NCI-H2227 (cell line): ENCODE data around the gene RHBDL3.
A peak's percentile ranks its signal among the peaks of the same experiment; 100 is the strongest.
"Not testable (repeated sequence)": the region's sequence is repeated elsewhere in the genome, so short reads cannot be mapped to it uniquely, and the experiment has no call there.

Source experiments
- DNase-seq: peaks from one replicate; lab custom pipeline; 2025; ENCODE audit not compliant: unreplicated experiment; lab: John Stamatoyannopoulos, UW

RHBDL3 gene, protein sequence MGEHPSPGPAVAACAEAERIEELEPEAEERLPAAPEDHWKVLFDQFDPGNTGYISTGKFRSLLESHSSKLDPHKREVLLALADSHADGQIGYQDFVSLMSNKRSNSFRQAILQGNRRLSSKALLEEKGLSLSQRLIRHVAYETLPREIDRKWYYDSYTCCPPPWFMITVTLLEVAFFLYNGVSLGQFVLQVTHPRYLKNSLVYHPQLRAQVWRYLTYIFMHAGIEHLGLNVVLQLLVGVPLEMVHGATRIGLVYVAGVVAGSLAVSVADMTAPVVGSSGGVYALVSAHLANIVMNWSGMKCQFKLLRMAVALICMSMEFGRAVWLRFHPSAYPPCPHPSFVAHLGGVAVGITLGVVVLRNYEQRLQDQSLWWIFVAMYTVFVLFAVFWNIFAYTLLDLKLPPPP

DNA sequence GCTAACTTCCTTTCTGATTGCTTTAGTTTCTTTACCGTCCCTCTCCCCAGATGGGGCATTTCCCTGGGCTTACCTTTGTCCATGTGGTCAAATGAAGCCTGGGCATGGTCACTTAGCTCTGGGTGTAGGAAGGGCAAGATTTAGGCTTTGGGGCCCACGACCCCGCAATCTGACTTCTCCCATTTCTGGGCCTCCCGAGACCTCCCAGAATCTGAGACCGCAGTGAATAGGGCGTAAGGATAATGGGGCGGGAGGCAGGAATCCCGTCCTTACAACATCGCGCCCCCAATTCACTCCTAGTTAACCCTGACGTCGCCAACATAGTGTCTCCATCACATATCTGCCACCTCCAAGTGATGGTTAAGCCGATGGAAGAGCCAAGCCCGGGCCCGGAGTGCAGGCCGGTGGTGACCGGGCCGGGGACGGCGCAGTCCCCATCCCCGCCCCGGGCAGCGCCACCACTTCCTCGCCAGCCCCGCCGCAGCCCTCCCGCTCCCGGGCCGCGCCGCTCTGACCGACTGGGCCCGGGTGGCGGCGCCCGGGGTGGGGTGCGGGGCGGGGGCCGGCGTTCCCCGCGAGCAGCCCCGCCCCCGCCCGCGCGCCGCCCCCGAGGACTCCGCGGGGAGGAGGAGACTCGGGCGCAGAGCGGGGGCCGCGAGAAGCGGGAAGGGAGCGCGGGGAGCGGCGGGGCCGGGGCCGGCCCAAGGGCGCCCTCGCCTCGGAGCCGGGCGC, at the start of gene RHBDL3:
TSS of gene RHBDL3 (plus strand) at position 641 of the 732 bp plus-strand sequence. CDS start 358 bp downstream, outside the sequence.
- peak; percentile 25 for DNase-seq

DNA sequence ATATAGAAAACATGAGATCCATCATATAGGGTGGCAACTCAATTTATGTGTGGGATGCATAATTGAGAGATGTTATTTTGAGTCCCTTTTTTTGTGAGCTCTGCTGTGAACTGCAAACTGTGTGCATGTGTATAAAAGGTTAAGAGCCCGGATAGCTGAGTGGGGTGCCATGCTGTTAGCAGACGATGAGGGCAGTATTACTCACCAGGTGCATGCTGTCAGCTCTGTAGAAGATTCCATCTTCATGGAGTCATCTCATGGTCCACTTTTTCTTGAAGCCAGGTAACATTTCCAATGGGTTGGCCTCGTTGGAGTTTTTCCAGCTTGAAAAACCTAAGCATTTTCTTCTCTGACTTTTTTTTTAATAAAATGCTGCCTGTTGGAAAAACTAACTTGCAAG, 43.0 kb upstream of the RHBDL3 start:
- no peak for DNase-seq

DNA sequence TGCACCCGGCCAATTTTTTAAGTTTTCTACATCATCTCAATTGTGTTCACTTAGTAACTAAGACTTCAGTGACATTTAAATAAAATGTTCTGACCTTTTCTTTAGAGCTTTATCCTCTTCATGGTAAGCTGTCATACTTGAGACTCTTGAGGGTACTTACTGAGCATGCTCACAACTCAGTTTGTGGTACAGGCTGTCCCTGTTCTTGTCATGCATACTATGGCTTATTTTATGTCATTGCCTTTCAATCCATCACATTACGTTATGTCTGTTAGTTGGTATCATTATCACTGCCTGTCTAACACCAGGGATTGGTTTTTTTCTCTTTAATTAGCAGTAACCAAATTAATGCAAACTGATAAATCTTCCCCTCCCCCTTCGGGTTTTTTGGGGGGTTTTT, 41.9 kb upstream of the RHBDL3 start:
- no peak for DNase-seq

DNA sequence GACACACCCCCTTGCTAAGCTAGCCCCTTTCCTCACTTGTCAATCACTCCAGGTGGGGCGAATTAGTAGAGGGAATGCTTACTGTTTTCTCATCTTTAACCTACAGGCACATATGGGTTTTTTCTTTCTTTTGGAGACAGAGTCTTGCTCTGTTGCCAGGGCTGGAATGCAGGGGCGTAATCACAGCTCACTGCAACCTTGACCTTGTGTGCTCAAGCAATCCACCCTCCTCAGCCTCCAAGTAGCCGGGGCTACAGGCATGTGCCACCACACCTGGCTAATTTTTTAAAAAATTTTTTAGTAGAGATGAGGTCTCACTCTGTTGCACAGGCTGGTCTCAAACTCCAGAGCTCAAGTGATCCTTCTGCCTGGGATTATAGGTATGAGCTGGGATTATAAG, 38.7 kb upstream of the RHBDL3 start:
- DNase-seq: no peak

DNA sequence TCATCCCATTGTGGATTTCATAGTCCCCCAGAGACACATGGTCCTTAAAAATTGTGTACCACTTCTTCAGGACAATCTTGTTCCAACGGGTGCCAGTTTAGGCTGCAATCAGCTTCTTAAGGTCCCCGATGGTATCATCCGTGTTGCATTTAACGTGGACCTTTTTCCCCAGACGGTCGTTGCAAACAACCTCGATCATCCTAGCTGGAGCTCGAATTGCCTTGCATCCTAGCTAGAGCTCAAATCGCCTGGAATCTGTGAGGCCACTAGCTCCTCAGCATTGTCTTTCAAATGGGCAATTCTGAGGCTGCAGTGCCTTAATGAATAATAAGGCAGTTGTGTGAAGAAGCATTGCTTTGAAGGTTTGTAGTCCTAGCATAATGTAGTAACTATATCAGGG, 37.7 kb upstream of the RHBDL3 start:
- DNase-seq: no peak

DNA sequence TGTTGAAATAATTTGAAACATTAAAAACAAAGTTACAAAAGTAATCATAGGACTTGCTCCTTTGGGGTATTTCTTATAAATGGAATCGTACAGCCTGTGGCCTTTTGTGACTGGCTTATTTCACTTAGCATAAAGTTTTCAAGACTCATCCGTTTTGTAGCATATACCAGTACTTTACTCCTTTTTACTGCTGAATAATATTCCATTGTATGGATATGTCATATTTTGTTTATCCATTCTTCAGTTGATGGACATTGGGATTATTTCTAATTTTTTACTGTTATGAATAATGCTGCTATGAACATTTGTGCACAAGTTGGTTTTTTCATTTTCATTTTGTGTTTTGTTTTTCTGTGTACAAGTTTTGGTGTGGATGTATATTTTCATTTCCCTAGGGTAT, 30.0 kb upstream of the RHBDL3 start:
- no peak for DNase-seq

DNA sequence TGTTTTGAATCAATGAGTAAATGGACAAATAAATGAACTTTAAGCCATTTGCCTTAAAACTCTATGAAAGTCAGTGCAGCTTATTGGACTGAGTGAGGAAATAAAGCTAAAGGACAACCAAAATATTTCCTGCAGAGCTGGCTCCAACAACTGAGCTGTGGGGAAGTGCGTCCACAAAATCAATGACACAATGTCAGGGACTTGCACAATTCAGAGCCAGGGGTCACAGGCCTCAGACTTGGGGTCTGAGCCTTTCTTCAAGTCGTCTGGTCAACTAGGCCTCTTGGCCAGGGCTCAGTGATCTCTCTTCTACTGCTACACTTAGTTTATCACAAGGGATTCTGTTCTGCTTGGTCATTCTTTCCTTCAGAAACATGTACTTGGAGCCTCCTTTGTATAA, 26.2 kb upstream of the RHBDL3 start:
- no peak for DNase-seq

DNA sequence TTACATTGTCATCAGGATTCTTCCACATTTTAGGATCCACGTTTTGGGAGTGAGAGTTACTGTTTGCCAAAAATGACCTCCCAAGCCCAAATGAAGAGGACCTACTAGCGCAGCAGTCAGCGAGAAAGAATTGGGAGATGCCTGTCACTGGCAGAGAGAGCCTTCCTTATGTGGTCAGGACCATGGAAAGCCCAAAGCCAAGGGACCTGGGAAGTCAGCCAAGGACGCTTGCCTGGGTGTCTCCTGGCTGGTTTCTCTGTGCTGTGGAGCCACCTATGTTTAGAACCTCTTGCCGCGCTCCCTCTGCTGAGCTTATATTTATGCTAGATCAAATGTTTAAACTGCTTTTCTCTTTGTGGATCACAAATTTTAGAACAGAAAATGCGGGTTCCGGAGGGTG, 24.9 kb upstream of the RHBDL3 start:
- DNase-seq: no peak

DNA sequence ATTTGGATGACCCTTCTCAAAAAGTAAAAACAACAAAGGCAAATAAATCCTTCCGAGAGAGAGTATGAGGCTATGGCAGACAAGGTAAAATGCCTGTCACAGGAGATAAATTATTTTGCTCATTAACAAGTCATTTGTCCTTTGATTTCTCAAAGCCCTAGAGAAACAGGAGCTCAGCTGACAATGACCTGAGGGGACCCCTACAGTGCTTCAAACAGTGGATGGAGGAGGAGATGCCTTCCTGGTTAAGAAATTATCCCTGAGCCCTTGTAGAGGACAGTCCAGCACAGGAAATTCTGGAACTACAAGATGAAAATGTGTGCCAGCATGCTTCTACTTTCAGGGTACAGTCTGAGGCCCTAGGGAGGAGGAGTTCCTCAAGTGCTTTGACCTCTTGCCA, 24.0 kb upstream of the RHBDL3 start:
- DNase-seq: no peak

DNA sequence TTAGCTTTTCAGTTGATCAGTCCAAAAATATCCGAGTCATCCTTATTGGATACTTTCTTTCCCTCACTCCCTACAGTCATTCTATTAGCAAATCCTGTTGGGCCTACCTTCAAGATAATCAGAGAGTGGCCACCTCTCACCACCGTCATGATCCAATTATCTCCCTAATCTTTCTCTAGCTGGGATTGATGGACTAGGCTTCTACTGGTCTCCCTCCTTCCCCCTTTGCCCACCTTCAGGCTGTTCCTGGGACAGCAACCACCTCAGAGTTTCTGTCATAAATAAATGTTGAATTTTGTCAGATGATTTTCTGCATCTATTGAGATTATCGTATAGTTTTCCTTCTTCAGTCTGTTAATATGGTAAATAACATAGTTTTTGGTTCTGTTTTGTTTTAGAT, 16.2 kb upstream of the RHBDL3 start:
- DNase-seq: no peak

DNA sequence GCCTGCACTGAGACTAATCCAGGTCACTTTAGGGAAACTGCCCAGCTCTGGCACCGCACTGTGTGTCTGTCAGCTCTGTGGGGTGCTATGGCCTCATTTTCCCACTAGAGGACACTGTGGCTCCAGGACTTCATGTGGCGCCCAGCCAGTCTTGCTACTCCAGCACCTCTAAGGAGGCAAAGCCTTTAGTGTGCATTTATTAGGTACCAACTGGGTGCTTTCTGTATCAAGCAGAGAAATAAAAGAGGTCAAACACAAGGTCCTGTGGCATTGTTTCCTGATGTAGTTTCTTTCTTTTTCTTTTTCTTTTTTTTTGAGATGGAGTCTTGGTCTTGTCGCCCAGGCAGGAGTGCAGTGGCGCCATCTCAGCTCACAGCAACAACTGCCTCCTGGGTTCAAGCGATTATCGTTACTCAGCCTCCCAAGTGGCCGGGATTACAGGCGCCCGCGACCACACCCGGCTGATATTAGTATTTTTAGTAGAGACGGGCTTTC, 12.5 kb upstream of the RHBDL3 start:
- peak; percentile 78 for DNase-seq

DNA sequence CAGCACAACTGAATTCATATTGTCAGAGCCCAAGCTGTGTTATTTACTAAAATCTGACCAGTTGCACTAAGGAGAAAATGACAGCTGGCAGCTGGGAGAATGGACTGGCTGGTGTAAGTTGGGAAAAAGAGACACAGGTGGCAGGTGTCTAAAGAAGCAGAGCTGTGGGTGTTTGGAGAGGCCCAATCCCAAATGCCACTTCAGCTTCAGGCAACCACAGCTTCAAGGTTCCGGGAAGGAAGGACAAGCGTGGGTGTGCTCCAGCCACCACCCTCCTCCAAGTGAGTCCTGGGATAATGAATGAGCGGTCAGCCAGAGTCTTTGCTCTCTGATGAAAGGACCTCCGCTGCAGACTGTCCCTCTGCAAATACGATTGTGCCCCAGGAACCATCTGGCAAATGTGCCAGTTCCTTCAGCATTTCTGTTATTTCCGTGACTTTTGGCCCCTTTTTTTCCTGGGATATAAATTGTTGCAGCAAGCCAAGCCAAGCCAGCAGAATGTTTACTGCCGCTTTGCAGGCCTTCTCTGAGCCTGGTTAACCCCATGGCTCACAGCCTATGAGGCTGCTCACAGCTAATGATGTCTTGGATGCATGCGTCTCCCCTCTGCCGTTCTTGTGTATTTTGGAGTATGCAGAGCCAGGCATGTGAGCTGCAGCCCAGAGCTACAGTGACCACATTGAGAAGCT, 9.5 kb upstream of the RHBDL3 start:
- DNase-seq: no peak

DNA sequence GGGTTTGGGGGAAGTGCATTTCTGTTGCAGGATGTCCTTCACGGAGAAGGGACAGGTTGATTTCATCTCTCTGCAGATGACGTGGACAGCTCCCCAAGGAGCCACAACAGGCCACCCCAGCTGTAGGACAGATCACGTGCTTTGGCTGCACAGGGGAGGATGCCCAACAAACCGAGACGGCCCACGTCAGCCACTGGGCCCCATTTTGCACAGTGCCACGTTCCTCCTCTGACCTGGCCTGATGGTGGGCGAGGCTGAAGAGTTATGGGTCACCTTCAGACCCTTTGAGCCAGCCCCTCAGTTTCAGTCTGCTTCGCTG, 9.0 kb upstream of the RHBDL3 start:
- no peak for DNase-seq

DNA sequence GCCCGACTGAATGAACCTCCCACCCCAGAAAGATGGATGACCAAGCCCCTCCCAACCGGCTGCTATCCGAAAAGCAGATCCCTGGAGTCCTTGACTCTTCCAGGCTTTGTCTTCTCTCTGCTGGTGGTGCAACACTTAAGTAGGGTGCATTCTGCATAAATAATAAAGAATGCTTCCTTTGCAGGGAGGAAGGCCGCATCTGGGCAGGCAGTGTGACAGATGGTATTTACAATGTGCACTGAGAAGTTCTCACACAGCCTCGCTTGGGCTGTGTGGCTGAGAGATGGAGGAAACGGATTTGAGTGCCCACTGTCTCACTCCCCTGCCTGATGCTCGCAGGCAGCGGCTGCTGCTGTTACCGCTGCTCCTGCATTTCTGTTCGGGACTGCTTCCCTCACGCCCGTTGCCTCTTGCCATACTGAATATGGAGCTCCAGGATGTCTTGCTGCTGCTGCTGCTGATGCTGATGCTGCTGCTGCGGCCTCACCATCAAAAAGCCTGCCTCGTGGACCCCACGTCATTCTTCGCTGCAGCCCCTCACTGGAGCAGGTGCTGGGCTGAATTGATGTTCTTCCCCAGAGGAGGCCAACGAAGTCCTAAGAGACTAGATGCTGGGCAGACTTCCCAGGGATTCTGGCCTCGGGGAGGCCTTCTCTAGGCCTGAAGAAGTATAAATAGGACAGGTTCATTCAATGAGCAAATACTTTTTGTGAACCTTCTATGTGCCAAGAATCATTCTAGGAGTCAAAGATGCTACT, 7.1 kb upstream of the RHBDL3 start:
- DNase-seq: peak; percentile 51

DNA sequence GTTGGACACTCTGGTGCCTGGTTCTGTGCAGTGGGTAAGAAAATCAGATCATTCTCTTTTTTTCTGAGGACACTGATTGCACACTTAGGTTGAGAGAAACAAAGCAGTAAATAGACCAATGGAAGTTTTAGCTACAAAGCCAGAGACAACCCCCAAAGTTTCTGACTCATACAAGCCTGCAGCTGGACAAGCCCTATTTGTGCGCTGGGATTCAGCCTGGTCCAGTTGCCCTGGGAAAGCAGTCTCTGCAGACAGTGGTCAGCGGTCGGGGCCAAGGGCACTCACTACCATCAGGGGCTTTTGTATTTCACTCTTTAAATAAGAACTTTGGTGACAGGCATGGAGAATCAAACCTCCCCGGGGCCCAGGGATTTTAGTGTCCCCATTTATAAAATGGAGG, 6.0 kb upstream of the RHBDL3 start:
- DNase-seq: no peak

DNA sequence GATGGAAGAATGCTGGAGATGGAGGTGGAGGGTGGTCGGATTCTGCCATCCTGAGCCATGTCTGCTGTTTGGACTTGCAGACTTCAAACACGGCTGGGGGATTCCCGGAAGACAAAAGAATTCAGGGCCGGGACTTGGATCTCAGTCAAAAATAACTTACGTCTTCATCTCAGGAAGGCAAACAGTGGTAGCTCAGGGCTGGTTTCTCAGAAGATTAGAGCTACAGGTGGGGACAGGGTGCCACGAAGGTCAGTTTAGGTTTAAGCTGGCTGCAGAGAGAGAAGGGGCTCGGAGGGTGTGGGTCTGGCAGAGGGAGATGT, 4.3 kb upstream of the RHBDL3 start:
- DNase-seq: no peak

DNA sequence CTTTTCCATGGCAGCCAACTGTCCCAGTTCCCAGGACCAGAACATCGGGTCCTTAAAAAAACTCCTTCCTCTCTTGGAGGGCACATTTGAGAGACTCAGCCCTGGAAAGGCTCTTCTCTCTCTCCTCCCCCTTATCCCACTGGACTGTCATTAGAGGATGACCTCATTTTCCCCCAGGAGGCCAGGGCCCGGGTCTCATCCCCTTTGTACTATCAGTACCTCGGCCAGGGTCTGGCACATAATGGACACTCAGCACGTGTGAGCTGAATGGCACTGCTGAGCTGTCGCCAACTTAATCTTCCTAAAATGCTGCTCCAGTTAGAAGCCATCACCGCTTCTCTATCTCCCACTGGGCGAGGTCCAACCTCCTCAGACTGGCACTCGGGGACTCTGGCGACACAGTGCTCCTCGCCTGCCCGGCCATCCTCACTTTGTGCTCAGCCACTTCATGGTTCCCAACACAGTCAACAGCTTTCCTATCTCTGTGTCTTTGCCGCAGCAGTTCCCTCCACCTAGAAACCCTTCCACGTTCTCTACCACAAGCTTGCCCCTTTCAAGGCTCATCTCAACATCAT, 3.6 kb upstream of the RHBDL3 start:
- no peak for DNase-seq

DNA sequence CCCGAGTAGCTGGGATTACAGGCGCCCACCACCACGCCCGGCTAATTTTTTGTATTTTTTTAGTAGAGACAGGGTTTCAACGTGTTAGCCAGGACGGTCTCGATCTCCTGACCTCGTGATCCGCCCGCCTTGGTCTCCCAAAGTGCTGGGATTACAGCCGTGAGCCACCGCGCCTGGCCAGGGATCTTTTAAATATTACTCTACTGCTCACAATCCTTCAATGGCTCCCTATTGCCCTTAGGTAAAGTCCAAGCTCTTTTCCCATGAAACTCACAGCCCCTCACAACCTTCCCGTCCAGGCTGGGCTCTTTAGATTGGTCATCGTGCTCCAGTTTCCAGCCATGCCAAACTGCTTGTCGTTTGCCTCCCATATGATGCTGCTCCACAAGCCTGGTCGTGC, 2.1 kb upstream of the RHBDL3 start:
- DNase-seq: not testable (repeated sequence)

DNA sequence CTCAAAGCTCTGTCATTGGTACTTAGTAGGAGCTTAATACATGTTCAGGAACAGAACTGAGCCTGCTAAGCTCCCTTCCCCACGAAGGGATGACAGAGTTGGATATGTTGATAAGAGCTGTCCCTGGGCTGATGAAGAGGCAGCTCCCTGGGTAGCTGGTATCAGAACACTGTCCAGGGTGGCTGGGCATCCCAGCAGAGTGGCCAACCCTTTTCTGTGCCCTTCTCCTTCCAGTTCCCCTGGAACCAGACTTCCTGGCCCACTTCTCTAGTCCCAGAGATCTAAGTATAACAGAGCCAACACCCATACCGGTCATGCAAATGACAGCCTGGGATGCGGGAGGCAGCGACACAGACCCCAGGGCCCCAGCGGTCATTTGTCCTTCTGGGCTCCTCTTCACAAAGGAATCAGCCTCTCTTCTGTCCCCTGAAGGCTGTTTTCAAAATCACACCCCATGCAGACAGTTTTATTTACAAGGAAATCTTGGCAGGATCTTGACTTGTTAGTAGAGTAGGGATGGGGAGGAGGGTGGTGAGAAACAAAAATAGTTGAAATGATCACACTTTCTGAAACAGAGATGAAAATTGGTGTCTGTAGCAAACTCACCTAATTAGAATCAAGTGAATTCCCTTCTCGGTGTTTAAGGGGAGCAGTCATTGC, 1.4 kb upstream of the RHBDL3 start:
- no peak for DNase-seq

DNA sequence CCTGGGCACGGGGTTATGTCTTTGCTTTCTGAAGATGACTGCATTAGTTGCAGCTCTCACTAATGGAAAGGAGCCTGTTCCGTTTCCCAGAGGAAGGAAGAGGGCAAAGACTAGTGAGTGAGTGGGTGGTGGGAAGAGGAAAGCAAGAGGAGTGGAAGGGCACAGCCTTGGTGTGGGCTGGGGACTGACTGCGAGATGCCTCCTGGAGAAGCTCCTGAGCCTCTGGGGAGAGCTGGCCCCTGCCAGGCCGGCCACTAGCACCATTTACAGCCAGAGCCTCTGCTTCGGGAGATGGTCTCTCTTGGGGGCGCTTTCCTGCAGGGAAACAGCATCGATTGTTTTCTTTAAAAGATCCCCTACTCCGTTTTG, 825 bp upstream of the RHBDL3 start:
- no peak for DNase-seq

DNA sequence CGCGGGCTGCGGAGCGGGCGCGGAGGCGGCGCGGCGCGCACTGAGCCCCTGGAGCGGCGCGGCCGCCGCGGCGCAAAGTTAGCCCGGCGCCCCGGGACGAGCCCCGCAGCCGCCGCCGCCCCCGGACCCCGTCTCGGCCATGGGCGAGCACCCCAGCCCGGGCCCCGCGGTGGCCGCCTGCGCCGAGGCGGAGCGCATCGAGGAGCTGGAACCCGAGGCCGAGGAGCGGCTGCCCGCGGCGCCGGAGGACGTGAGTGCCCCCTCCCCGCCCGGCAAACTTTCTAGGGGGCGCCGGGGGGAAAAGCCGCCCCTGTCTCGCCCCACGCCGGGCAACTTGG, 388 bp downstream of the RHBDL3 start:
- no peak for DNase-seq
